ENCODE results near the gene NPIPB6.

NPIPB6 gene

GRCh38 chr16:28303132-28303531, 60.2 kb downstream of the NPIPB6 start:
- Histone ChIP-seq H4K12ac (ENCODE audit: low read depth, low read length) (no peak overlapping the region), H3K9ac (ENCODE audit: low read length) (no peak overlapping the region), H3K9me3 (ENCODE audit: insufficient read depth, low read depth, low read length) (no peaks in the 10 kb centered on the region), H3K4ac (ENCODE audit: low read depth, low read length) (no peak overlapping the region), H2AFZ (ENCODE audit: insufficient read depth, low read length, poor library complexity) (no peak overlapping the region), H3K4me2 (ENCODE audit: low read length) (no peak overlapping the region), H2BK12ac (ENCODE audit: low read length) (no peak overlapping the region), H2BK5ac (ENCODE audit: low read depth, low read length, poor library complexity) (no peak overlapping the region), H3K18ac (ENCODE audit: low read length) (no peak overlapping the region), H2AK5ac (ENCODE audit: low read length) (no peak overlapping the region), H3K27me3 (ENCODE audit: insufficient read depth, low read length) (no peaks in the 10 kb centered on the region), H3K36me3 (ENCODE audit: control insufficient read depth in 1 of 2, insufficient read depth in 2 of 2, low read length in 2 of 2) (peaks cover 2 to 6% of the 10 kb centered on the region in 2 experiments), H3K23ac (ENCODE audit: low read length) (no peak overlapping the region), H4K8ac (ENCODE audit: low read depth, low read length) (no peak overlapping the region), H3K27ac (ENCODE audit: low read depth, low read length) (no peak overlapping the region), H3K14ac (ENCODE audit: low read length) (no peak overlapping the region), H3K4me3 (ENCODE audit: low read depth, low read length) (no peak overlapping the region), H3K79me2 (ENCODE audit: control insufficient read depth, insufficient read depth, low read length, poor library complexity) (no peaks in the 10 kb centered on the region), H2BK120ac (ENCODE audit: insufficient read depth, low read length, poor library complexity) (no peak overlapping the region), H3K4me1 (ENCODE audit: control insufficient read depth in 1 of 2, insufficient read depth in 2 of 2, low read length in 2 of 2) (no peaks in the 10 kb centered on the region), H3K79me1 (ENCODE audit: low read length) (no peaks in the 10 kb centered on the region), H4K91ac (ENCODE audit: low read depth, low read length) (no peak overlapping the region)
- no peak for DNase-seq

GRCh38 chr16:28301620-28302019, 61.7 kb downstream of the NPIPB6 start:
- DNase-seq, result no peak
- Histone ChIP-seq H2AFZ (ENCODE audit: insufficient read depth, low read length, poor library complexity) (no peak overlapping the region), H3K14ac (ENCODE audit: low read length) (no peak overlapping the region), H3K4ac (ENCODE audit: low read depth, low read length) (no peak overlapping the region), H3K4me1 (ENCODE audit: control insufficient read depth in 1 of 2, insufficient read depth in 2 of 2, low read length in 2 of 2) (no peaks in the 10 kb centered on the region), H3K79me1 (ENCODE audit: low read length) (no peaks in the 10 kb centered on the region), H3K36me3 (ENCODE audit: control insufficient read depth in 1 of 2, insufficient read depth in 2 of 2, low read length in 2 of 2) (peaks cover 2 to 6% of the 10 kb centered on the region in 2 experiments), H3K27ac (ENCODE audit: low read depth, low read length) (no peak overlapping the region), H3K18ac (ENCODE audit: low read length) (no peak overlapping the region), H4K8ac (ENCODE audit: low read depth, low read length) (no peak overlapping the region), H3K23ac (ENCODE audit: low read length) (no peak overlapping the region), H4K91ac (ENCODE audit: low read depth, low read length) (no peak overlapping the region), H2BK5ac (ENCODE audit: low read depth, low read length, poor library complexity) (no peak overlapping the region), H3K9me3 (ENCODE audit: insufficient read depth, low read depth, low read length) (no peaks in the 10 kb centered on the region), H3K4me3 (ENCODE audit: low read depth, low read length) (no peak overlapping the region), H2AK5ac (ENCODE audit: low read length) (no peak overlapping the region), H2BK120ac (ENCODE audit: insufficient read depth, low read length, poor library complexity) (no peak overlapping the region), H2BK12ac (ENCODE audit: low read length) (no peak overlapping the region), H4K12ac (ENCODE audit: low read depth, low read length) (no peak overlapping the region), H3K4me2 (ENCODE audit: low read length) (no peak overlapping the region), H3K79me2 (ENCODE audit: control insufficient read depth, insufficient read depth, low read length, poor library complexity) (no peaks in the 10 kb centered on the region), H3K27me3 (ENCODE audit: insufficient read depth, low read length) (no peaks in the 10 kb centered on the region), H3K9ac (ENCODE audit: low read length) (no peak overlapping the region)
- no CpG with 5 or more reads among the region's 2 CpGs for WGBS (ENCODE audit: extremely low coverage, insufficient coverage, insufficient read length)

- no peak overlapping the region for H4K12ac ChIP-seq (ENCODE audit: low read depth, low read length)
- H3K27ac ChIP-seq (ENCODE audit: low read depth, low read length), result no peak overlapping the region
- no peaks in the 10 kb centered on the region for H3K27me3 ChIP-seq (ENCODE audit: insufficient read depth, low read length)
- no peak overlapping the region for H2AK5ac ChIP-seq (ENCODE audit: low read length)
- H3K79me2 ChIP-seq (ENCODE audit: control insufficient read depth, insufficient read depth, low read length, poor library complexity), result no peaks in the 10 kb centered on the region
- no peak overlapping the region for H3K23ac ChIP-seq (ENCODE audit: low read length)
- H3K18ac ChIP-seq (ENCODE audit: low read length), result no peak overlapping the region
- peaks cover 2 to 6% of the 10 kb centered on the region in 2 experiments for H3K36me3 ChIP-seq (ENCODE audit: control insufficient read depth in 1 of 2, insufficient read depth in 2 of 2, low read length in 2 of 2)
- no peaks in the 10 kb centered on the region for H3K79me1 ChIP-seq (ENCODE audit: low read length)
- H3K9ac ChIP-seq (ENCODE audit: low read length), result no peak overlapping the region
- DNase-seq, result no peak
- H3K9me3 ChIP-seq (ENCODE audit: insufficient read depth, low read depth, low read length), result no peaks in the 10 kb centered on the region
- no peak overlapping the region for H3K4me2 ChIP-seq (ENCODE audit: low read length)
- no CpG with 5 or more reads among the region's 6 CpGs for WGBS (ENCODE audit: extremely low coverage, insufficient coverage, insufficient read length)
- H2AFZ ChIP-seq (ENCODE audit: insufficient read depth, low read length, poor library complexity), result no peak overlapping the region
- no peak overlapping the region for H4K91ac ChIP-seq (ENCODE audit: low read depth, low read length)
- H2BK120ac ChIP-seq (ENCODE audit: insufficient read depth, low read length, poor library complexity), result no peak overlapping the region
- H2BK12ac ChIP-seq (ENCODE audit: low read length), result no peak overlapping the region
- H2BK5ac ChIP-seq (ENCODE audit: low read depth, low read length, poor library complexity), result no peak overlapping the region
- no peaks in the 10 kb centered on the region for H3K4me1 ChIP-seq (ENCODE audit: control insufficient read depth in 1 of 2, insufficient read depth in 2 of 2, low read length in 2 of 2)
- H4K8ac ChIP-seq (ENCODE audit: low read depth, low read length), result no peak overlapping the region
- H3K14ac ChIP-seq (ENCODE audit: low read length), result no peak overlapping the region
- H3K4ac ChIP-seq (ENCODE audit: low read depth, low read length), result no peak overlapping the region
- H3K4me3 ChIP-seq (ENCODE audit: low read depth, low read length), result no peak overlapping the region
Measured at GRCh38 chr16:28301154-28301553, 62.2 kb downstream of the NPIPB6 start.

- Histone ChIP-seq H3K79me1 (ENCODE audit: low read length) (no peaks in the 10 kb centered on the region), H3K27ac (ENCODE audit: low read depth, low read length) (no peak overlapping the region), H3K4ac (ENCODE audit: low read depth, low read length) (no peak overlapping the region), H2AK5ac (ENCODE audit: low read length) (no peak overlapping the region), H2BK12ac (ENCODE audit: low read length) (no peak overlapping the region), H4K91ac (ENCODE audit: low read depth, low read length) (no peak overlapping the region), H4K8ac (ENCODE audit: low read depth, low read length) (no peak overlapping the region), H3K79me2 (ENCODE audit: control insufficient read depth, insufficient read depth, low read length, poor library complexity) (no peaks in the 10 kb centered on the region), H3K4me3 (ENCODE audit: low read depth, low read length) (no peak overlapping the region), H3K27me3 (ENCODE audit: insufficient read depth, low read length) (no peaks in the 10 kb centered on the region), H2AFZ (ENCODE audit: insufficient read depth, low read length, poor library complexity) (no peak overlapping the region), H2BK5ac (ENCODE audit: low read depth, low read length, poor library complexity) (no peak overlapping the region), H3K9me3 (ENCODE audit: insufficient read depth, low read depth, low read length) (no peaks in the 10 kb centered on the region), H3K4me1 (ENCODE audit: control insufficient read depth in 1 of 2, insufficient read depth in 2 of 2, low read length in 2 of 2) (no peaks in the 10 kb centered on the region), H3K23ac (ENCODE audit: low read length) (no peak overlapping the region), H4K12ac (ENCODE audit: low read depth, low read length) (no peak overlapping the region), H3K14ac (ENCODE audit: low read length) (no peak overlapping the region), H3K18ac (ENCODE audit: low read length) (no peak overlapping the region), H3K36me3 (ENCODE audit: control insufficient read depth in 1 of 2, insufficient read depth in 2 of 2, low read length in 2 of 2) (peaks cover 0 to 6% of the 10 kb centered on the region in 2 experiments), H3K4me2 (ENCODE audit: low read length) (no peak overlapping the region), H2BK120ac (ENCODE audit: insufficient read depth, low read length, poor library complexity) (no peak overlapping the region), H3K9ac (ENCODE audit: low read length) (no peak overlapping the region)
- DNase-seq, result peak in 1 of 2 donors; percentile 51
- no CpG with 5 or more reads among the region's 5 CpGs for WGBS (ENCODE audit: extremely low coverage, insufficient coverage, insufficient read length)
Measured at GRCh38 chr16:28300327-28300726, 63.0 kb downstream of the NPIPB6 start.
